Measurements from ENCODE around the gene HMOX2.

Gene HMOX2

GRCh38 chr16:4507588-4508345, 31.6 kb downstream of the HMOX2 start:
- TF ChIP-seq RARB (CRISPR knock-in tag; IDR thresholded peaks at IDR 0.05) (no peak), OSR1 (CRISPR knock-in tag; IDR thresholded peaks at IDR 0.05) (no peak), PPARA (CRISPR knock-in tag; IDR thresholded peaks at IDR 0.05; ENCODE audit: borderline replicate concordance) (no peak), TCF4 (CRISPR knock-in tag; IDR thresholded peaks at IDR 0.05; ENCODE audit: borderline replicate concordance) (no peak), ESRRG (CRISPR knock-in tag; IDR thresholded peaks at IDR 0.05) (no peak), TOX (CRISPR knock-in tag; IDR thresholded peaks at IDR 0.05; ENCODE audit: borderline replicate concordance) (no peak)
- ATAC-seq = no peak

GRCh38 chr16:4508806-4509205, 32.6 kb downstream of the HMOX2 start:
- ATAC-seq = no peak
- no peak for TF ChIP-seq ZFP30 (CRISPR knock-in tag; IDR thresholded peaks at IDR 0.05)

GRCh38 chr16:4509420-4509819, 33.2 kb downstream of the HMOX2 start:
- no peak for TF ChIP-seq TSHZ2 (CRISPR knock-in tag; IDR thresholded peaks at IDR 0.05)
- TF ChIP-seq ZFP30 (CRISPR knock-in tag; IDR thresholded peaks at IDR 0.05) = no peak
- TF ChIP-seq PATZ1 (CRISPR knock-in tag; IDR thresholded peaks at IDR 0.05; ENCODE audit: borderline replicate concordance) = no peak
- no peak for TF ChIP-seq ISL1 (CRISPR knock-in tag; IDR thresholded peaks at IDR 0.05)
- TF ChIP-seq SNAI2 (CRISPR knock-in tag; IDR thresholded peaks at IDR 0.05) = no peak
- TF ChIP-seq ZNF565 (CRISPR knock-in tag; conservative IDR thresholded peaks at IDR 0.05; ENCODE audit: low read depth) = no peak
- TF ChIP-seq CSRNP3 (CRISPR knock-in tag; IDR thresholded peaks at IDR 0.05) = no peak
- no peak for TF ChIP-seq BACH2 (CRISPR knock-in tag; IDR thresholded peaks at IDR 0.05; ENCODE audit: borderline replicate concordance)
- no peak for TF ChIP-seq CSDC2 (CRISPR knock-in tag; IDR thresholded peaks at IDR 0.05)
- no peak for TF ChIP-seq ZFP3 (CRISPR knock-in tag; IDR thresholded peaks at IDR 0.05)
- no peak for TF ChIP-seq TCF4 (CRISPR knock-in tag; IDR thresholded peaks at IDR 0.05; ENCODE audit: borderline replicate concordance)
- no peak for TF ChIP-seq ZNF8 (CRISPR knock-in tag; IDR thresholded peaks at IDR 0.05)
- no peak for TF ChIP-seq RARB (CRISPR knock-in tag; IDR thresholded peaks at IDR 0.05)
- no peak for TF ChIP-seq POU6F1 (CRISPR knock-in tag; IDR thresholded peaks at IDR 0.05; ENCODE audit: borderline replicate concordance, low read depth)
- TF ChIP-seq TOX (CRISPR knock-in tag; IDR thresholded peaks at IDR 0.05; ENCODE audit: borderline replicate concordance) = no peak
- ATAC-seq = no peak

- no peak for ATAC-seq
Measured at GRCh38 chr16:4510131-4510530, 33.9 kb downstream of the HMOX2 start.

More at GRCh38 chr16:4510131-4510530, 33.9 kb downstream of the HMOX2 start:
- TF ChIP-seq PATZ1 (CRISPR knock-in tag; IDR thresholded peaks at IDR 0.05; ENCODE audit: borderline replicate concordance) (no peak), TSHZ2 (CRISPR knock-in tag; IDR thresholded peaks at IDR 0.05) (no peak), PPARA (CRISPR knock-in tag; IDR thresholded peaks at IDR 0.05; ENCODE audit: borderline replicate concordance) (no peak), ZFP3 (CRISPR knock-in tag; IDR thresholded peaks at IDR 0.05) (no peak), ZNF70 (CRISPR knock-in tag; IDR thresholded peaks at IDR 0.05) (no peak), CREB5 (CRISPR knock-in tag; IDR thresholded peaks at IDR 0.05; ENCODE audit: low read depth) (no peak)

Data from SK-N-SH treated with all-trans-retinoic acid at 6 μM for 48 hours (cell line).